Dermis microvascular lymphatic vessel endothelial cell (primary cell): ENCODE data around the gene ADORA1. TPM values are rescaled to one million over a fixed set of nuclear protein-coding genes. Genes with fewer than 3 reads are reported as not detected.

Experiments used
- DNase-seq, 2 donors: peaks; one replicate each; pipeline versions ENCODE4 v3.0.0 to v3.0.0-alpha.2; 2010; ENCODE audit warnings: low read depth in 2 of 2
- total RNA-seq: library from RNA; depleted of rRNA; stranded (reverse); fragments of >200 nt; gene quantifications from 2 replicates; pipeline ENCODE4 v1.2.1, GENCODE V29; 2014

Gene ADORA1
- total RNA-seq, 1 donor from 2014 or later: not detected

- DNase-seq: no peak
Measured at GRCh38 chr1:203121186-203122015, 6.1 kb upstream of the ADORA1 start.

- no peak for DNase-seq
Measured at GRCh38 chr1:203122159-203122558, 5.4 kb upstream of the ADORA1 start.

- no peak for DNase-seq
Measured at GRCh38 chr1:203124011-203124410, 3.5 kb upstream of the ADORA1 start.

GRCh38 chr1:203124546-203125317 is 2.8 kb upstream of the ADORA1 start:
- no peak for DNase-seq

- DNase-seq: no peak
Measured at GRCh38 chr1:203126151-203126865, 1.2 kb upstream of the ADORA1 start.

GRCh38 chr1:203126866-203127665 is 460 bp upstream of the ADORA1 start:
- no peak for DNase-seq

GRCh38 chr1:203128431-203128715 is 847 bp downstream of the ADORA1 start:
- no peak for DNase-seq

- no peak for DNase-seq
Measured at GRCh38 chr1:203128716-203129500, 1.4 kb downstream of the ADORA1 start.

- DNase-seq: no peak
Measured at GRCh38 chr1:203129501-203130231, 2.1 kb downstream of the ADORA1 start.

- DNase-seq: no peak
Measured at GRCh38 chr1:203130358-203130985, 2.9 kb downstream of the ADORA1 start.

GRCh38 chr1:203131548-203132200 is 4.1 kb downstream of the ADORA1 start:
- no peak for DNase-seq

- DNase-seq: no peak
Measured at GRCh38 chr1:203133970-203134725, 6.6 kb downstream of the ADORA1 start.

- DNase-seq: no peak
Measured at GRCh38 chr1:203135636-203136305, 8.2 kb downstream of the ADORA1 start.

GRCh38 chr1:203136409-203137042 is 9.0 kb downstream of the ADORA1 start:
- no peak for DNase-seq

- no peak for DNase-seq
Measured at GRCh38 chr1:203137324-203137723, 9.8 kb downstream of the ADORA1 start.

- no peak for DNase-seq
Measured at GRCh38 chr1:203138066-203138465, 10.5 kb downstream of the ADORA1 start.

- DNase-seq: no peak
Measured at GRCh38 chr1:203139976-203140475, 12.5 kb downstream of the ADORA1 start.
